ENCODE results near the gene GMDS. TPM values are rescaled to one million over a fixed set of nuclear protein-coding genes. Genes with fewer than 3 reads are reported as not detected.
"Not testable (repeated sequence)": the region's sequence is repeated elsewhere in the genome, so short reads cannot be mapped to it uniquely, and the experiment has no call there.

GMDS gene
- total RNA-seq, 2 experiments from 2014 or later = 13.9 to 16.4 TPM

DNA sequence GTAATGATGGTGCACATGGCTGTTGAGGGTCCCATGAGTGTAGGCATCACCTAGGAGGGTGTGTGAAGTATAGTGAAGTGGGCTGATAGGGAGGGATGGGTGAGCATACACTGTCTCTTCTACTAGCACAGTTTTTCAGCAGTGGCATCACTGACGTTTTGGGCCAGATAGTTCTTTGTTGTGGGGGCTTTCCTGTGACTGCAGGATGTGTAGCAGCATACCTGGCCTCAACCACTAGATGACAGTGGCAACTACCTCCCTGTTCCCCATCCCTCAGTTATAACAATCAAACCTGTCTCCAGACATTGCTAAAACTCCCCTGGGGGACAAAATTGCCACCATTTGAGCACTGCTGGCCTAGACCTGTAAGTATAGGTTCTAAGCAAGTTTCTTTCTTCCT lies 396.7 kb downstream of the GMDS start:
- Mint-ChIP-seq H3K4me1 (ENCODE audit: low read depth) (no peaks in the 10 kb centered on the region), H3K4me3 (no peak overlapping the region), H3K36me3 (ENCODE audit: low read depth) (no peaks in the 10 kb centered on the region), H3K9me3 (peaks cover 2% of the 10 kb centered on the region), H3K27ac (no peak overlapping the region), H3K27me3 (no peaks in the 10 kb centered on the region)
- ATAC-seq (ENCODE audit: poor library complexity) = no peak
- intact Hi-C loops (cut with DNase I, micrococcal nuclease) = no loop called here
- Histone ChIP-seq H3K4me1 (ENCODE audit: insufficient read depth, low read length) (no peaks in the 10 kb centered on the region), H3K9me3 (ENCODE audit: control insufficient read depth in 1 of 2, insufficient read depth in 1 of 2, low read length in 2 of 2) (no peaks in the 10 kb centered on the region), H3K4me3 (ENCODE audit: low read length) (no peak overlapping the region), H3K36me3 (ENCODE audit: insufficient read depth, low read length) (no peaks in the 10 kb centered on the region), H3K27me3 (ENCODE audit: control insufficient read depth in 1 of 2, insufficient read depth in 2 of 2, low read length in 2 of 2) (no peaks in the 10 kb centered on the region), H3K27ac (ENCODE audit: low read depth in 1 of 2, low read length in 2 of 2) (no peak overlapping the region)
- DNase-seq = no peak
- POLR2A ChIA-PET = no interaction called here
- CTCF ChIA-PET = no interaction called here
- TF ChIP-seq, protein P1, sequence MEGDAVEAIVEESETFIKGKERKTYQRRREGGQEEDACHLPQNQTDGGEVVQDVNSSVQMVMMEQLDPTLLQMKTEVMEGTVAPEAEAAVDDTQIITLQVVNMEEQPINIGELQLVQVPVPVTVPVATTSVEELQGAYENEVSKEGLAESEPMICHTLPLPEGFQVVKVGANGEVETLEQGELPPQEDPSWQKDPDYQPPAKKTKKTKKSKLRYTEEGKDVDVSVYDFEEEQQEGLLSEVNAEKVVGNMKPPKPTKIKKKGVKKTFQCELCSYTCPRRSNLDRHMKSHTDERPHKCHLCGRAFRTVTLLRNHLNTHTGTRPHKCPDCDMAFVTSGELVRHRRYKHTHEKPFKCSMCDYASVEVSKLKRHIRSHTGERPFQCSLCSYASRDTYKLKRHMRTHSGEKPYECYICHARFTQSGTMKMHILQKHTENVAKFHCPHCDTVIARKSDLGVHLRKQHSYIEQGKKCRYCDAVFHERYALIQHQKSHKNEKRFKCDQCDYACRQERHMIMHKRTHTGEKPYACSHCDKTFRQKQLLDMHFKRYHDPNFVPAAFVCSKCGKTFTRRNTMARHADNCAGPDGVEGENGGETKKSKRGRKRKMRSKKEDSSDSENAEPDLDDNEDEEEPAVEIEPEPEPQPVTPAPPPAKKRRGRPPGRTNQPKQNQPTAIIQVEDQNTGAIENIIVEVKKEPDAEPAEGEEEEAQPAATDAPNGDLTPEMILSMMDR (IDR thresholded peaks at IDR 0.05) = no peak

GRCh38 chr6:1846611-1847010 lies 398.8 kb downstream of the GMDS start:
- H3K27me3 Mint-ChIP-seq = no peaks in the 10 kb centered on the region
- intact Hi-C loops (cut with DNase I, micrococcal nuclease) = no loop called here
- POLR2A ChIA-PET = no interaction called here
- Histone ChIP-seq H3K27me3 (ENCODE audit: control insufficient read depth in 1 of 2, insufficient read depth in 2 of 2, low read length in 2 of 2) (no peaks in the 10 kb centered on the region), H3K36me3 (ENCODE audit: insufficient read depth, low read length) (no peaks in the 10 kb centered on the region), H3K4me3 (ENCODE audit: low read length) (no peak overlapping the region), H3K27ac (ENCODE audit: low read depth in 1 of 2, low read length in 2 of 2) (no peak overlapping the region), H3K9me3 (ENCODE audit: control insufficient read depth in 1 of 2, insufficient read depth in 1 of 2, low read length in 2 of 2) (no peaks in the 10 kb centered on the region), H3K4me1 (ENCODE audit: insufficient read depth, low read length) (no peaks in the 10 kb centered on the region)
- H3K27ac Mint-ChIP-seq = no peak overlapping the region
- H3K36me3 Mint-ChIP-seq (ENCODE audit: low read depth) = no peaks in the 10 kb centered on the region
- no peak for ATAC-seq (ENCODE audit: poor library complexity)
- TF ChIP-seq, protein P1 (IDR thresholded peaks at IDR 0.05) = no peak
- no peak for DNase-seq
- no peaks in the 10 kb centered on the region for H3K4me1 Mint-ChIP-seq (ENCODE audit: low read depth)
- CTCF ChIA-PET = no interaction called here
- H3K4me3 Mint-ChIP-seq = no peak overlapping the region
- peaks cover 2% of the 10 kb centered on the region for H3K9me3 Mint-ChIP-seq

DNA sequence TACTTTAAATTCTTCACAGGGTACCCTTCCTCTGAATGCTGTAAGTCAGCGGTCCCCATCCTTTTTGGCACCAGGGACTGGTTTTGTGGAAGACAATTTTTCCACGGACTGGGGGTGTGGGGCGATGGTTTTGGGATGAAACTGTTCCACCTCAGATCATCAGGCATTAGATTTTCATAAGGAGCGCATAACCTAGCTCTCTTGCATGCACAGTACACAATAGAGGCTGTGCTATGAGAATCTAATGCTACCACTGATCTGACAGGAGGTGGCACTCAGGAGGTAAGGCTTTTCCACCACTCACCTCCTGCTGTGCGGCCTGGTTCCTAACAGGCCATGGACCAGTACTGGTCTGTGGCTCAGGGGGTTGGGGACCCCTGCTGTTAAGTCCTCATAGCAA lies 399.9 kb downstream of the GMDS start:
- POLR2A ChIA-PET; ATAC-seq (ENCODE audit: poor library complexity); H3K9me3 Mint-ChIP-seq; DNase-seq; H3K27me3 Mint-ChIP-seq; CTCF ChIA-PET; H3K9me3 ChIP-seq (ENCODE audit: control insufficient read depth in 1 of 2, insufficient read depth in 1 of 2, low read length in 2 of 2); H3K27ac Mint-ChIP-seq; H3K27ac ChIP-seq (ENCODE audit: low read depth in 1 of 2, low read length in 2 of 2); H3K4me1 ChIP-seq (ENCODE audit: insufficient read depth, low read length); H3K4me3 ChIP-seq (ENCODE audit: low read length); intact Hi-C loops (cut with DNase I, micrococcal nuclease); H3K36me3 ChIP-seq (ENCODE audit: insufficient read depth, low read length); H3K36me3 Mint-ChIP-seq (ENCODE audit: low read depth); H3K4me3 Mint-ChIP-seq; H3K27me3 ChIP-seq (ENCODE audit: control insufficient read depth in 1 of 2, insufficient read depth in 2 of 2, low read length in 2 of 2); H3K4me1 Mint-ChIP-seq (ENCODE audit: low read depth): not testable (repeated sequence)

- Histone ChIP-seq H3K27ac (ENCODE audit: low read depth in 1 of 2, low read length in 2 of 2) (no peak overlapping the region), H3K9me3 (ENCODE audit: control insufficient read depth in 1 of 2, insufficient read depth in 1 of 2, low read length in 2 of 2) (no peaks in the 10 kb centered on the region), H3K36me3 (ENCODE audit: insufficient read depth, low read length) (no peaks in the 10 kb centered on the region), H3K4me3 (ENCODE audit: low read length) (no peak overlapping the region), H3K27me3 (ENCODE audit: control insufficient read depth in 1 of 2, insufficient read depth in 2 of 2, low read length in 2 of 2) (no peaks in the 10 kb centered on the region), H3K4me1 (ENCODE audit: insufficient read depth, low read length) (no peaks in the 10 kb centered on the region)
- ChIA-PET CTCF (no interaction called here), POLR2A (no interaction called here)
- Mint-ChIP-seq H3K4me1 (ENCODE audit: low read depth) (no peaks in the 10 kb centered on the region), H3K9me3 (no peaks in the 10 kb centered on the region), H3K27ac (no peak overlapping the region), H3K27me3 (no peaks in the 10 kb centered on the region), H3K36me3 (ENCODE audit: low read depth) (no peaks in the 10 kb centered on the region), H3K4me3 (no peak overlapping the region)
- TF ChIP-seq, protein P1 (IDR thresholded peaks at IDR 0.05) = no peak
- no peak for DNase-seq
- intact Hi-C loops (cut with DNase I, micrococcal nuclease) = no loop called here
- no peak for ATAC-seq (ENCODE audit: poor library complexity)
Observed at GRCh38 chr6:1842334-1842733, 403.1 kb downstream of the GMDS start.

All from CD4-positive, alpha-beta T cell (primary cell).